HG03439 (cell line): ENCODE results near the gene NMRAL1.
A peak's percentile ranks its signal among the peaks of the same experiment; 100 is the strongest.

Experiments used
- ATAC-seq: cut with Tn5 transposase; IDR thresholded peaks from one replicate; pipeline ENCODE4 v1.9.1; 2021; ENCODE audit warnings: mild to moderate bottlenecking, moderate library complexity; ENCODE audit not compliant: unreplicated experiment

Gene NMRAL1

DNA sequence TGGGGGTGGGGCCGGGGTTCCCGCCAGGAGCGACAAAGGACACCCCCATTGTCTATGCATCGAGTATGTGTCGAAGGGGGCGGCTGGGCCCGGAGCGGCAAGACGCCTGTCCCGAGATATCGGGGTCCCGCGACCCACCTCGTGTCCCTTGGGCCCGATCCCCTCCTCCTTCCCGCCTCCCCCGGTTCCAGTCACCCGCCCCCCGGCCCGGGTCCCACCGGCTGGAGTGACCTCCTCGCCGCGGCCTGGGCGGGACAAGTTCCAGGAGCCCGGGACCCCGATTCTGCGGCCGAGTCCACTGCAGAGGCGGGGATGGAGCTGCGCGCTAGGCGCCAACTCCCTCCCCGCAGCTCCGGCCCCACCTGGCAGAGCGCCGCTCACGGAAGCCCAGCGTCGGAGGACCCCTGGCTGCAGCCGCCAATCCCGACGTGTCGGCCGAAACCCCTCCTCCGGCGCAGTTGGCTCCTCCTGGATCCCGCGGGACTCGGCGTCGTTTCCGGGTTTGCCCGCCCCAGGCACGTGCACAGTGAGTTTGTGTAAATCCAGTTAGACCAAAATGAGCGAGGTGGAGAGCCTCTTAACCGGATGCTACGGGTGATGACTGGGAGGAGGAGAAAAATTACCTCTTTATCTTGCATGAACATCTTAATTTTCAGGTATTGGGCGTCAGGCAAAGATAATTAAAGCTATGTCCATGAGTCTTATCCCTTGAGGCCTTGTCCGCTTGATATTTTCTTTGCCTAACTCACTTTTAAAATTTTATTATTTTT lies at the start of gene NMRAL1:
NMRAL1 (minus strand) TSS at position 434 of the 770 bp plus-strand sequence. CDS start 493 bp downstream, outside the sequence.
- peak; percentile 35 for ATAC-seq

GRCh38 chr16:4523686-4524085 lies 49.3 kb upstream of the NMRAL1 start:
- no peak for ATAC-seq

DNA sequence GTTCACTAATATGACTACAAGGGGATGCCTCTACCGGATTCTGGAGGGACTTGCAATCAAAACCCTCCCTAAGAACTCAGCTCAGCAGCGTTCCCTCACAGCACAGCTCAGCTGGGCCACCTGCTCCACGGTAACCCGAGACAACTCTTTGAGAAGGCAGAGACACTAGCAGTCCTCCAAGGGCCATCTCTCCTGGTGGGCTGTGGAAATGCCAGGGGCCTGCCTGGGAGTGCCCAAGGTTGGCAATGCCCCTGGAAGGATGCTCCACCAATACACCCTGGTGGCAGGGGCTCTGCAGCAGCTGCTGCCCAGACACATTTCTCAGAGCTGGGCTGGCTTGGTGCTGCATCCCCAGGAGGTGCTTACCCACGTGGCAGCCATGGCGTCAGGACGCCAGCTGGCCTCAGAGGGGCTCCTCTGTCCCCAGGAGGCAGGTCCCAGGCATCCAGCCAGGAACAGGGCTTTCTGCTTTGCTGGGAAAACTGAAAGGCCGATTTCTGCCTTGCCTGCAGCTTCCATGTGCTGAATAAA lies 47.7 kb upstream of the NMRAL1 start:
- ATAC-seq, result no peak

GRCh38 chr16:4520913-4521312 lies 46.5 kb upstream of the NMRAL1 start:
- no peak for ATAC-seq

DNA sequence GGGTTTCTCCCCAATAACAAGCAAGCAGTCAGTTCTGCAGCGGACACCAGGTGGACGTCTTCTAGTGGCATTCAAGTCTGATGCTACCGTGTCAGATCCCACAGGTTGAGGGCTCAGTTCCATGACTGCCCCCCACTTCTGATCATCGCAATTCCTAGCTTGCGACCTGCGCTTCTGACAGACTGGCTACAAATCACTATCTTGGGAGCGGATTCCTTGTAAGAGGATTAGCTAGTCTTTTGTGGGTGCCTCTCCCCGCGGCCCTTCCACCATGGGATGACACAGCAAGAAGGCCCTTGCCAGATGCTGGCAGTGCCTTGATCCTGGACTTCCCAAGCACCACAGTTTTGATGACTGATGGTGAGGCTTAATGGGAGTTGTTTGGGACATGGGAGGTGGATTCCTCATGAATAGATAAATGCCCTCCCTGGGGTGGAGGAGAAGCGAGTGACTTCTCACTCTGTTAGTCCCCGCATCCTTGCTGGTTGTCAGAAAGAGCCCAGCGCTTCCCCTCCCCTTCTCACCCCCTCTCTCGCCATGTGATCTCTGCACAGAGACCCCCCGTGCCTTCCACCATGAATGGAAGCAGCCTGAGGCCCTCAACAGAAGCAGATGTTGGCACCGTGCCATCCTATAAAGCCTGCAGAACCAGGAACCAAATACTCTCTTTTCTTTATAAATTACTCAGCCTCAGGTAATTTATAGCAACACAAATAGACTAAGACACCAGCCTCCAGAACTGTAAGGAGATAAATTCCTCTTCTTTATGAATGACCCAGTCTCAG lies 45.0 kb upstream of the NMRAL1 start:
- ATAC-seq, result no peak

DNA sequence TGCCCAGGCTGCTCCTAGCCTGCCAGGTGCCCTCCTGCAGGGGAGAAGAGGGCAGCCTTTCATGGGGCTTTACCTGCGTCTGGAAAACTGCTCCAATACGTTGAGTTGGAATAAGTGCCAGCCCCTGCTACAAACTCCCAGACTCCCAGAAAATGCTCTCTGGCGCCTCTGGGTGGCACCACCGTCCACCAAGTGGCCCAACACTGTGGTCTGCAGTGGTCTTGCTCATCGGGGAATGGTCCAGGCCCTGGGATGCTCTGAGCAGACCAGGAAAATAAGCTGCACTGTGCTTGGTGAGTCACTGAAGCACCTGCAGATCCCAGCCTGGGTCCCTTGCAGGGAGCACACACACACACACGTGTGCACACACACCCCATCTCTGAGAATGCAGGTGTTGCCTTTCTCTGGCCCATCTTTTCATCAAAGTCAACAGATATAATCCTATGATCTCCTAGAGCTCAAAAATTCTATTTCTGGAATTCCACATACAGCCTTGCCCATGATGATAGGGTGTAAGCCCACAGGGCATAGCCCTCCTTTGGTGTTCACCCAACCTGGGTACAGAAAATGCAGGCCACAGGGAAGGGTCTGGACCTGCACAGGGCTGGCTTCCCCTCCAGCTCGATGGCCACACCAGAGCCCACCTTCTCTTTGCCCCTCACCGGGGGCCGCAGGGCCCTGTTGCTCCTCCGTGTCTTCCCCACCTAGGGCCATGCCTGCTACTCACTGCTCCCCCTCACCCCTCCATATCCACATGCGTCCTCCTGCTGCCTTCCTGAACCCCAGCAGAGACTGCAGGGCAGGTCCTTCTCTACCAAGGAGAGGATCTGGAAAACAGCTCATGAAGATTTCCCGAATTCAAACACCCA lies 43.6 kb upstream of the NMRAL1 start:
- ATAC-seq, result no peak

- ATAC-seq, result no peak
Observed at GRCh38 chr16:4515611-4516233, 41.3 kb upstream of the NMRAL1 start.

- no peak for ATAC-seq
Observed at GRCh38 chr16:4514606-4515005, 40.2 kb upstream of the NMRAL1 start.

- ATAC-seq, result no peak
Observed at GRCh38 chr16:4513881-4514280, 39.5 kb upstream of the NMRAL1 start.

GRCh38 chr16:4513086-4513860 lies 38.8 kb upstream of the NMRAL1 start:
- ATAC-seq, result no peak

GRCh38 chr16:4512473-4512872 lies 38.0 kb upstream of the NMRAL1 start:
- ATAC-seq, result no peak

DNA sequence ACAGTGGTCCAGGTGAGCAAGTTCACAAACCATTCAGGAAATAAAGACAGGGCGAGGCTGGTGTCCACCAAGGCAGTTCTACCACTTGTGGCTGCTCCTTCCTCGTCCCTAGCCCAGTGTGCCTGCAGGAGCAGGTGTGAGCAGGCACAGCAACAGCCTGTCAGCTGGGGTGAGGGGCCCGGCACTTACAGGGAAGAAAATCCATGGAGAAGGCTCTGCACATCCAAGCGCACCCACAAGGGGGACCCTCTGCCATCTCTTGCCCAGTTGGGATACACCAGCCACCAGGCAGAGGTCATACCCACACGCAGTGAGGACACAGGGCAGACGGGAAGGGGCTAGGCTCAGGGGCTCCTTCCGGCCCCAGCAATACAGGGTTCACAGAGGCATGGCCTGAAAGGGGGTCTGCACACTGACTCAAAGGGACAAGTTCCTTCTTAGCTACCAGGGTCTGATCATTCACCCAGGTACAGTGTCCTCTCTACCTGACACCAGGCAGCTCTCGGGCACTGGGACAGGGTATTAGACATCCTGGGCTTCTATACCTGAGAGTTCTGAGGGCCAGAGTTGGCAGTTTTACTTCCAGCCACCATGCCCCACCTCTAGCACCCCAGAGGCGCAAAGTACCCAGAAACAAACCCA lies 37.1 kb upstream of the NMRAL1 start:
- no peak for ATAC-seq

DNA sequence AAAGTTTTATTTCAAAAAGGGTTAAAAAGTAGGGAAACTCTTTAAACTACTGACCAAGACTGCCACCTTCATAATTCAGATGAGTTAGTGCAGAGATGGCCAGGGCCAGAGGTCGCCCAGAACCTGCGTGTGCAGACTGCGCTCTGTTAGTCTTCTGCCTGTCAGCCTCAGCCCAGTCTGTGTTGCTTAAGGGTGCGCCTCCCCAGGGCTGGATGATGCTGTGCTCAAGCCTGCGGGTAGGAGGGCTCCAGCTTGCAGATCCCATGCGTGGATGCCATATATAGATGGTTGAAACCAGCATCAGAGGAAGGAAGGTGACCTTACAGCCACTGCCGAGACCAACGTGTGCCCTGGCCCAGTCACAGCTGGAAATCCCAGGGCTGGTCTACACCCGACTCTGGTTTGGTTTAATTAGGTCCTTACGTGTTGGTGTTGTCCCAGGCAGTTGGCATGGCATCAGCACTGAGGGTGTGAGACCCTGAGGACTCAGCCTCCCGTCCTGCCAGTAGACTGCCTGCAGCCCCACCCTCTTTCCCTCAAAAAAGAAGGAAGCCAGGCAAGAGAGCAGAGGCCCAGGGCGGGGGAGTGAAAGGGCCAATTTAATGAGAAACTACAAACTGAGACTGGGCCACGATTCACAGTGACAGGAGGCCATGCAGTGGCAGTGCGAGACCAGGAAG lies 36.5 kb upstream of the NMRAL1 start:
- ATAC-seq, result no peak

GRCh38 chr16:4510131-4510530 lies 35.7 kb upstream of the NMRAL1 start:
- no peak for ATAC-seq

DNA sequence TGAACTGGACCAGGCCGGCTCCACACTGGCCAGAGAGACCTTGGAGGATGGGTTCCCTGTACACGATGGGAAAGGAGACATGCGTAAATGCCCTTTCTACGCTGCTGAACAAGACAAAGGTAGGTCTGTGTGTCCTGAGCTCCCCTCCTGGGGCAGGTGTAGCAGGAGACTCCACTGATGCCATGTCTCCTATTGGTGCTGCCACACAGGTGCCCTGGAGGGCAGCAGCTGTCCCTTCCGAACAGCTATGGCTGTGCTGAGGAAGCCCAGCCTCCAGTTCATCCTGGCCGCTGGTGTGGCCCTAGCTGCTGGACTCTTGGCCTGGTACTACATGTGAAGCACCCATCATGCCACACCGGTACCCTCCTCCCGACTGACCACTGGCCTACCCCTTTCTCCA lies 35.0 kb upstream of the NMRAL1 start:
- ATAC-seq, result no peak

- no peak for ATAC-seq
Observed at GRCh38 chr16:4508806-4509205, 34.4 kb upstream of the NMRAL1 start.

DNA sequence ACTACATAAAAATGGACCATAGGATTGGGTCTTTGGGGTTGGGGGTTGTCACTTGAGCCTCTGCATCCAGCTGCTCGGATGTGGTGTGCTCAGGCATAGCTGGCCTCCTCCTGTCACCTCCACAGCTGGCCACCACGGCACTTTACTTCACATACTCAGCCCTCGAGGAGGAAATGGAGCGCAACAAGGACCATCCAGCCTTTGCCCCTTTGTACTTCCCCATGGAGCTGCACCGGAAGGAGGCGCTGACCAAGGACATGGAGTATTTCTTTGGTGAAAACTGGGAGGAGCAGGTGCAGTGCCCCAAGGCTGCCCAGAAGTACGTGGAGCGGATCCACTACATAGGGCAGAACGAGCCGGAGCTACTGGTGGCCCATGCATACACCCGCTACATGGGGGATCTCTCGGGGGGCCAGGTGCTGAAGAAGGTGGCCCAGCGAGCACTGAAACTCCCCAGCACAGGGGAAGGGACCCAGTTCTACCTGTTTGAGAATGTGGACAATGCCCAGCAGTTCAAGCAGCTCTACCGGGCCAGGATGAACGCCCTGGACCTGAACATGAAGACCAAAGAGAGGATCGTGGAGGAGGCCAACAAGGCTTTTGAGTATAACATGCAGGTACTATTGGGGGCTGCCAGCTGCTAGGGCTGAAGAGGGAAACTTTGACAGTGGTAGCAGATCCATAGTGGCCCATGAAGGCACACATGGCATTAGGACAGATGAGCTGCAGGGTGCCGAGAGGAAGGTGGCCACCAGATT lies 33.3 kb upstream of the NMRAL1 start:
- ATAC-seq, result no peak

DNA sequence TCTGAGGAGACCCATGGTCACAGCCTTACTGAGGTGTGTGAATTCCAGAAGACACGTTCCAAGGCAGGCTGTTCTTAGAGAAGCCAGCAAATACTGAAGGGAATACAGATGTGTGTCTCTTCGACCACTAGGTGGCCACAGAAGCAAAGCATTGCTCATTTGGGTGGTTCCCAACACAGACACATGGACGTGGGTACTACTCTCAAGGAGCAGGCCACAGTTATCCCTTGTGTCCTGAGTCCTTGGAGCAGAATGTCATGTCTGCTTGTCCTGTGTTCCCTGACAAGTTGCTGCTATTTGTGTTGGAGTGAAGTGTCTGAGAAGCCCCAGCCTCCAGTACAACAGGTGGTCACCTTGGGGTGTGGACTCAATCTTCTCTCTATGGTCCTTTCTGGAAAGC lies 32.0 kb upstream of the NMRAL1 start:
- ATAC-seq, result no peak
